Measurements from ENCODE around the gene CCDC159. TPM values are rescaled to one million over a fixed set of nuclear protein-coding genes. Genes with fewer than 3 reads are reported as not detected.
A peak's percentile ranks its signal among the peaks of the same experiment; 100 is the strongest.
"Not testable (repeated sequence)": the region's sequence is repeated elsewhere in the genome, so short reads cannot be mapped to it uniquely, and the experiment has no call there.

CCDC159 gene
- total and polyA plus RNA-seq, 2 experiments from 2014 or later, result 3.4 to 6.2 TPM

- H3K27me3 ChIP-seq (ENCODE audit: insufficient read depth); H3K4me3 Mint-ChIP-seq; H3K4me2 ChIP-seq; H3K4me1 ChIP-seq (ENCODE audit: insufficient read depth); H3K9me2 ChIP-seq (ENCODE audit: insufficient read depth); H3K4me3 ChIP-seq; ATAC-seq; H3F3A ChIP-seq (replicated peaks; ENCODE audit: low read depth); H3K79me2 ChIP-seq (replicated peaks; ENCODE audit: insufficient read depth); H3K36me3 ChIP-seq (ENCODE audit: insufficient read depth); H4K20me1 ChIP-seq (replicated peaks; ENCODE audit: insufficient read depth); H3K27me3 Mint-ChIP-seq (ENCODE audit: insufficient read depth, low read depth, poor library complexity); H3K9me3 Mint-ChIP-seq; H2AFZ ChIP-seq; H3K36me3 Mint-ChIP-seq (ENCODE audit: low read depth); H3K27ac Mint-ChIP-seq; H3K27ac ChIP-seq (ENCODE audit: low read depth); DNase-seq (ENCODE audit: low spot score): not testable (repeated sequence)
- peaks cover 15% of the 10 kb centered on the region for H3K4me1 Mint-ChIP-seq
Observed at GRCh38 chr19:11320278-11320995, 25.9 kb upstream of the CCDC159 start.

- ATAC-seq (peak; percentile 33), DNase-seq (ENCODE audit: low spot score) (peak; percentile 48)
- Histone ChIP-seq H3K4me1 (ENCODE audit: insufficient read depth) (no peaks in the 10 kb centered on the region; the same call in 1 of the 2 replicates), H3K9me2 (ENCODE audit: insufficient read depth) (no peaks in the 10 kb centered on the region), H3K27ac (ENCODE audit: low read depth) (0 out of 2 replicates have a peak overlapping the region, but pooled peaks have one; percentile 27), H3K36me3 (ENCODE audit: insufficient read depth) (no peaks in the 10 kb centered on the region), H3K4me3 (no peak overlapping the region), H3K27me3 (ENCODE audit: insufficient read depth) (no peaks in the 10 kb centered on the region), H2AFZ (no peak overlapping the region), H3F3A (replicated peaks; ENCODE audit: low read depth) (no peaks in the 10 kb centered on the region; the same call in 1 of the 2 replicates), H4K20me1 (replicated peaks; ENCODE audit: insufficient read depth) (no peaks in the 10 kb centered on the region), H3K79me2 (replicated peaks; ENCODE audit: insufficient read depth) (no peaks in the 10 kb centered on the region), H3K4me2 (no peak overlapping the region)
- H3K9me3 Mint-ChIP-seq, result no peaks in the 10 kb centered on the region
- no peak for TF ChIP-seq ETS1 (IDR thresholded peaks at IDR 0.05)
- peak; percentile 41 to 57 for TF ChIP-seq CTCF (conservative IDR thresholded peaks at IDR 0.05; ENCODE audit: low read depth in 2 of 2)
- H3K36me3 Mint-ChIP-seq (ENCODE audit: low read depth), result no peaks in the 10 kb centered on the region; the same call in 2 of the 3 replicates
- H3K4me1 Mint-ChIP-seq, result peaks cover 15% of the 10 kb centered on the region
- H3K27me3 Mint-ChIP-seq (ENCODE audit: insufficient read depth, low read depth, poor library complexity), result peaks cover 10% of the 10 kb centered on the region
- no peak overlapping the region for H3K4me3 Mint-ChIP-seq
- peak overlapping the region; percentile 17; the same call in 1 of the 2 replicates for H3K27ac Mint-ChIP-seq
Observed at GRCh38 chr19:11321191-11322126, 24.9 kb upstream of the CCDC159 start.
